Right lung (tissue), 5 donors: Measurements from ENCODE around the gene FTO. TPM values are rescaled to one million over a fixed set of nuclear protein-coding genes. Genes with fewer than 3 reads are reported as not detected.
A peak's percentile ranks its signal among the peaks of the same experiment; 100 is the strongest.
"Not testable (repeated sequence)": the region's sequence is repeated elsewhere in the genome, so short reads cannot be mapped to it uniquely, and the experiment has no call there.

Experiments used
- DNase-seq, 2 donors: peaks; one replicate each; pipeline ENCODE4 v3.0.0-alpha.2; 2013
- polyA plus RNA-seq, 5 donors: library from polyadenylated mRNA; unstranded; fragments of 120-200 nt; gene quantifications; one replicate each; pipeline versions ENCODE4 v1.2.1 to v1.2.3, GENCODE V29; 2013; ENCODE audit warnings: inconsistent platforms in 1 of 5, low replicate concordance in 1 of 5; ENCODE audit not compliant: insufficient read length in 5 of 5, insufficient read depth in 1 of 5

Gene FTO
- polyA plus RNA-seq, 5 donors: 73.5 to 94.5 (median 92.2) TPM

- no peak for DNase-seq
These were observed 151.6 kb downstream of the FTO start for GRCh38 chr16:53855511-53855910.

- DNase-seq: no peak
These were observed 156.1 kb downstream of the FTO start for GRCh38 chr16:53859995-53860540.

- no peak for DNase-seq
These were observed 159.9 kb downstream of the FTO start for GRCh38 chr16:53863861-53864260.

GRCh38 chr16:53864819-53865493 lies 161.0 kb downstream of the FTO start:
- no peak for DNase-seq

GRCh38 chr16:53865494-53865863 lies 161.5 kb downstream of the FTO start:
- DNase-seq: no peak

- no peak for DNase-seq
These were observed 162.6 kb downstream of the FTO start for GRCh38 chr16:53866520-53866919.

- no peak for DNase-seq
These were observed 166.9 kb downstream of the FTO start for GRCh38 chr16:53870831-53871230.

- DNase-seq: no peak
These were observed 168.6 kb downstream of the FTO start for GRCh38 chr16:53872248-53873221.

GRCh38 chr16:53876811-53877210 lies 172.9 kb downstream of the FTO start:
- no peak for DNase-seq

- DNase-seq: no peak
These were observed 174.3 kb downstream of the FTO start for GRCh38 chr16:53878216-53878615.

- DNase-seq: no peak
These were observed 177.4 kb downstream of the FTO start for GRCh38 chr16:53881371-53881770.

- DNase-seq: no peak
These were observed 178.4 kb downstream of the FTO start for GRCh38 chr16:53882310-53882709.

GRCh38 chr16:53884748-53885147 lies 180.8 kb downstream of the FTO start:
- no peak for DNase-seq

- DNase-seq: no peak
These were observed 182.8 kb downstream of the FTO start for GRCh38 chr16:53886482-53887378.

GRCh38 chr16:53888222-53888621 lies 184.3 kb downstream of the FTO start:
- no peak for DNase-seq

- not testable (repeated sequence) for DNase-seq
These were observed 186.9 kb downstream of the FTO start for GRCh38 chr16:53890877-53891276.

GRCh38 chr16:53891409-53892139 lies 187.6 kb downstream of the FTO start:
- no peak for DNase-seq

- DNase-seq: peak; percentile 50 to 64
These were observed 188.2 kb downstream of the FTO start for GRCh38 chr16:53892155-53892554.

- DNase-seq: no peak
These were observed 189.9 kb downstream of the FTO start for GRCh38 chr16:53893731-53894435.

- DNase-seq: no peak
These were observed 190.7 kb downstream of the FTO start for GRCh38 chr16:53894686-53895085.
